SH-SY5Y (cell line): ENCODE results near the gene MX2.

Experiments used
- GATA2 ChIP-seq: IDR thresholded peaks from 2 replicates; pipeline ENCODE4 v1.6.1; 2011; ENCODE audit warnings: mild to moderate bottlenecking, low read depth, low read length
- GATA3 ChIP-seq: IDR thresholded peaks from 2 replicates; pipeline ENCODE4 v1.6.1; 2011; ENCODE audit warnings: low read depth, mild to moderate bottlenecking, low read length, moderate library complexity

MX2 gene

GRCh38 chr21:41379901-41380300, 18.1 kb downstream of the MX2 start:
- TF ChIP-seq GATA3 (no peak), GATA2 (no peak)

- TF ChIP-seq GATA3 (no peak), GATA2 (no peak)
Measured at GRCh38 chr21:41381731-41382130, 19.9 kb downstream of the MX2 start.

- no peak for TF ChIP-seq GATA3
- TF ChIP-seq GATA2: no peak
Measured at GRCh38 chr21:41387042-41387819, 25.4 kb downstream of the MX2 start.

- TF ChIP-seq GATA3 (no peak), GATA2 (no peak)
Measured at GRCh38 chr21:41387824-41388223, 26.0 kb downstream of the MX2 start.

- no peak for TF ChIP-seq GATA3
- TF ChIP-seq GATA2: no peak
Measured at GRCh38 chr21:41388259-41388658, 26.4 kb downstream of the MX2 start.

GRCh38 chr21:41390043-41390639, 28.3 kb downstream of the MX2 start:
- TF ChIP-seq GATA2 (no peak), GATA3 (no peak)

- TF ChIP-seq GATA2 (no peak), GATA3 (no peak)
Measured at GRCh38 chr21:41393876-41394465, 32.1 kb downstream of the MX2 start.

GRCh38 chr21:41396558-41397075, 34.8 kb downstream of the MX2 start:
- TF ChIP-seq GATA3 (no peak), GATA2 (no peak)

GRCh38 chr21:41397471-41397891, 35.7 kb downstream of the MX2 start:
- TF ChIP-seq GATA3 (no peak), GATA2 (no peak)

GRCh38 chr21:41398251-41398650, 36.4 kb downstream of the MX2 start:
- TF ChIP-seq GATA2: no peak
- TF ChIP-seq GATA3: no peak

GRCh38 chr21:41398831-41399230, 37.0 kb downstream of the MX2 start:
- no peak for TF ChIP-seq GATA2
- TF ChIP-seq GATA3: no peak

- TF ChIP-seq GATA3: no peak
- TF ChIP-seq GATA2: no peak
Measured at GRCh38 chr21:41399246-41399800, 37.5 kb downstream of the MX2 start.

- no peak for TF ChIP-seq GATA3
- TF ChIP-seq GATA2: no peak
Measured at GRCh38 chr21:41402231-41402630, 40.4 kb downstream of the MX2 start.

GRCh38 chr21:41402796-41403195, 41.0 kb downstream of the MX2 start:
- no peak for TF ChIP-seq GATA2
- no peak for TF ChIP-seq GATA3

- TF ChIP-seq GATA3 (no peak), GATA2 (no peak)
Measured at GRCh38 chr21:41403331-41403730, 41.5 kb downstream of the MX2 start.
